VCaP (cell line): ENCODE measurements around the gene LRRC55.

Experiments
- H3K27ac ChIP-seq: fragments of 450-650 bp; 2 replicates; pipeline ENCODE4 v1.5.1; 2017
- CTCF ChIP-seq: fragments of 450-650 bp; conservative IDR thresholded peaks from 2 replicates; pipeline ENCODE4 v1.5.1; 2017; ENCODE audit warnings: mild to moderate bottlenecking, moderate library complexity

Gene LRRC55

GRCh38 chr11:57155400-57155799 is 26.4 kb upstream of the LRRC55 start:
- no peak overlapping the region for H3K27ac ChIP-seq

GRCh38 chr11:57155838-57156607 is 25.7 kb upstream of the LRRC55 start:
- H3K27ac ChIP-seq = no peak overlapping the region
- TF ChIP-seq CTCF = no peak

More at GRCh38 chr11:57155400-57155799, 26.4 kb upstream of the LRRC55 start:
- TF ChIP-seq CTCF = no peak

- no peak for TF ChIP-seq CTCF
Measured at GRCh38 chr11:57156928-57157327, 24.8 kb upstream of the LRRC55 start.

GRCh38 chr11:57157624-57158023 is 24.1 kb upstream of the LRRC55 start:
- TF ChIP-seq CTCF = no peak
- no peak overlapping the region for H3K27ac ChIP-seq

More at GRCh38 chr11:57156928-57157327, 24.8 kb upstream of the LRRC55 start:
- no peak overlapping the region for H3K27ac ChIP-seq

DNA sequence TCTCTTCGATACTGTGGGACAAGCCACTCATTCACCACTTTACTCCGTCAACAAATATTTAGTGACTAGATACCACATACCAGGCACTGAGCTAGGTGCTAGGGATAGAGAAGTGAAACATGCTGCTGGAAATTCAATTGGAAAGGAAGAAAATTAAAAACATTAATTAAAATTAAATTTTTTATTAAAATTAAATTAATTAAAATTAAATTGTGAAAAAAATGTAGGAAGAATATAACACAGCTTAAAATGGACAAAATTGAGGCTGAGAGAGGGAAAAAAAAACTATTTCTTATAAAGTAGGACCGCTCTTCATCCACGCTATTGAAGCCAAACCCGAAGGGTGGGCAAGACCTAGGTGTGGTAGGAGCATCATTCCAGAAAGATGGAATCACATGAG is 23.6 kb upstream of the LRRC55 start:
- H3K27ac ChIP-seq = no peak overlapping the region
- no peak for TF ChIP-seq CTCF

DNA sequence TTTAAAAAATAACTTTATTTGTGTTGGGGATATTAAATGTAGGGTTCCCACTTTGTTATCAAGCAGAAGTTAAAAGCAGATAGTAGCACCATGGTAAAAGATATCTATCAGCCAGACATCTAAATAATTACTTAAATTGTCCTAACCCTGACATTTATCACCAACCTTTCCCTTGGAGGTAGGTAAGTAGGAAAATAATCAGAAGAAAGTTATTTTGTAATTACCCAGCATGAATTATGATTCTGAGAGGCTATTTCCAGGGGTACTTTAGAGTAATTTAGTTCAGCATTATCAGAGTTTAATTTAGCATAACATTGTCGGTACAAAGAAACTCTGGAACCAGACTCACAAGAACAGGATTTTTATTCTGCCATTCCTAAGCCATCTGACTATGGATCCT is 23.2 kb upstream of the LRRC55 start:
- H3K27ac ChIP-seq = no peak overlapping the region
- TF ChIP-seq CTCF = no peak

GRCh38 chr11:57160665-57161064 is 21.1 kb upstream of the LRRC55 start:
- H3K27ac ChIP-seq = peak overlapping the region; percentile 66; the same call in 1 of the 2 replicates
- TF ChIP-seq CTCF = no peak
